Body of pancreas (tissue), 4 donors: ENCODE results near the gene SYNE1. TPM values are rescaled to one million over a fixed set of nuclear protein-coding genes. Genes with fewer than 3 reads are reported as not detected.

Experiments used
- ATAC-seq: fragments of 150-250 bp; one replicate; pipeline ENCODE4 v1.9.1; 2016
- DNase-seq, 4 donors: peaks; one replicate each; pipeline ENCODE4 v3.0.0-alpha.2; 2019
- H3K27ac ChIP-seq, 4 donors: fragments of 200-600 bp; sonication (generic); 1 replicate in 3 of 4; 2 replicates in 1 of 4; pipeline versions ENCODE4 v1.5.1 to v1.6.1; 2016 to 2019; ENCODE audit warnings: mild to moderate bottlenecking in 1 of 4, mixed read lengths in 1 of 4, moderate library complexity in 1 of 4
- H3K27me3 ChIP-seq, 2 donors: fragments of 200-600 bp; sonication (generic); one replicate each; pipeline ENCODE4 v1.6.0; 2016; ENCODE audit warnings: mild to moderate bottlenecking in 1 of 2
- H3K36me3 ChIP-seq, 2 donors: fragments of 200-600 bp; sonication (generic); replicated peaks in 1 of 2; 2 replicates each; pipeline ENCODE4 v1.5.1; 2016; ENCODE audit warnings: low read depth in 2 of 2; ENCODE audit not compliant: insufficient read depth in 1 of 2
- H3K4me1 ChIP-seq: fragments of 200-600 bp; sonication (generic); one replicate; pipeline ENCODE4 v1.6.0; 2016
- H3K4me3 ChIP-seq, 2 donors: fragments of 200-600 bp; sonication (generic); 1 replicate in 1 of 2; 2 replicates in 1 of 2; pipeline ENCODE4 v1.5.1; 2016 to 2019
- H3K9me3 ChIP-seq, 3 donors: fragments of 200-600 bp; sonication (generic); 1 replicate in 2 of 3; 2 replicates in 1 of 3; pipeline ENCODE4 v1.5.1; 2016
- CTCF ChIP-seq, 7 experiments: fragments of 450-650 bp in 4 of 7; fragments of 200-600 bp in 3 of 7; sonication (generic) in 3 of 7; IDR thresholded peaks; one replicate each; pipeline ENCODE4 v1.5.1; 2016 to 2019; ENCODE audit warnings: antibody characterized with exemption in 7 of 7
- POLR2A ChIP-seq, 3 donors: fragments of 450-650 bp; IDR thresholded peaks; one replicate each; pipeline ENCODE4 v1.6.1; 2016; ENCODE audit warnings: antibody characterized with exemption in 3 of 3, mild to moderate bottlenecking in 2 of 3
- WGBS, 2 donors: methylation state at CpG; one replicate each; pipeline ENCODE4 v1.1.5; 2017; 5-methylcytosine and 5-hydroxymethylcytosine counted together
- intact Hi-C: fragments of 100-400 bp; cut with DNase I; formaldehyde crosslinking; loops from one replicate; pipeline ENCODE4 v1.15.1; 2023
- total RNA-seq, 2 donors: library from RNA; depleted of rRNA; stranded (reverse); fragments of >200 nt; gene quantifications; one replicate each; pipeline ENCODE4 v1.1.0, GENCODE V29; 2016

The SYNE1 gene
- total RNA-seq, 2 donors from 2014 or later, result 109 to 123 TPM

- DNase-seq (peak; percentile 7 to 24 (median 20)), ATAC-seq (peak; percentile 72)
- H3K27me3 ChIP-seq, result peaks cover 0 to 8% of the 10 kb centered on the region in 2 donors
- peaks cover 16% of the 10 kb centered on the region for H3K4me1 ChIP-seq
- H3K4me3 ChIP-seq, result peak overlapping the region; percentile 14 to 25
- H3K9me3 ChIP-seq, result no peaks in the 10 kb centered on the region
- TF ChIP-seq POLR2A (IDR thresholded peaks at IDR 0.05) (no peak), CTCF (IDR thresholded peaks at IDR 0.05) (no peak)
- intact Hi-C loops, result no loop called here
- whole genome bisulfite sequencing, 2 donors, result 0 to 1% methylated on average over 28 to 55 of the region's 72 CpGs
- peak overlapping the region in 2 of 4 donors; percentile 39 to 44 for H3K27ac ChIP-seq
- H3K36me3 ChIP-seq, result no peaks in the 10 kb centered on the region
Measured at GRCh38 chr6:152636609-152637295, 410 bp downstream of the SYNE1 start.

GRCh38 chr6:152636021-152636608 lies 1.0 kb downstream of the SYNE1 start:
- WGBS, 2 donors, result 6 to 11% methylated on average over 20 of the region's 20 CpGs
- intact Hi-C loops, result no loop called here
- H3K27ac ChIP-seq, result peak overlapping the region in 2 of 4 donors; percentile 39 to 44

GRCh38 chr6:152634773-152635172 lies 2.4 kb downstream of the SYNE1 start:
- WGBS, 2 donors, result 60 to 76% methylated on average over 3 of the region's 3 CpGs
- intact Hi-C loops, result no loop called here
- Histone ChIP-seq H3K27me3 (peaks cover 0 to 8% of the 10 kb centered on the region in 2 donors), H3K4me1 (peaks cover 16% of the 10 kb centered on the region), H3K36me3 (no peaks in the 10 kb centered on the region), H3K27ac (no peak overlapping the region), H3K9me3 (no peaks in the 10 kb centered on the region), H3K4me3 (no peak overlapping the region)
- DNase-seq, result no peak
- no peak for ATAC-seq
- no peak for TF ChIP-seq POLR2A (IDR thresholded peaks at IDR 0.05)

More at GRCh38 chr6:152636021-152636608, 1.0 kb downstream of the SYNE1 start:
- Histone ChIP-seq H3K9me3 (no peaks in the 10 kb centered on the region), H3K4me1 (peaks cover 16% of the 10 kb centered on the region), H3K36me3 (no peaks in the 10 kb centered on the region), H3K4me3 (peak overlapping the region; percentile 14 to 25), H3K27me3 (peaks cover 0 to 8% of the 10 kb centered on the region in 2 donors)
- TF ChIP-seq CTCF (IDR thresholded peaks at IDR 0.05), result no peak
- no peak for TF ChIP-seq POLR2A (IDR thresholded peaks at IDR 0.05)
- ATAC-seq (peak; percentile 47), DNase-seq (peak in 3 of 4 donors; percentile 3 to 12 (median 11))

- no peaks in the 10 kb centered on the region for H3K9me3 ChIP-seq
- peaks cover 0 to 5% of the 10 kb centered on the region in 2 donors for H3K27me3 ChIP-seq
- H3K4me1 ChIP-seq, result peaks cover 15% of the 10 kb centered on the region
- DNase-seq, result no peak
- TF ChIP-seq CTCF (IDR thresholded peaks at IDR 0.05) (no peak), POLR2A (IDR thresholded peaks at IDR 0.05) (no peak)
- intact Hi-C loops, result no loop called here
- H3K36me3 ChIP-seq, result no peaks in the 10 kb centered on the region
- H3K27ac ChIP-seq, result no peak overlapping the region
- 68 to 82% methylated on average over 2 of the region's 2 CpGs for WGBS, 2 donors
- no peak for ATAC-seq
- no peak overlapping the region for H3K4me3 ChIP-seq
Measured at GRCh38 chr6:152632121-152632782, 4.9 kb downstream of the SYNE1 start.

GRCh38 chr6:152631376-152631775 lies 5.8 kb downstream of the SYNE1 start:
- ATAC-seq, result no peak
- 74 to 93% methylated on average over 3 of the region's 3 CpGs for whole genome bisulfite sequencing, 2 donors
- no peak for TF ChIP-seq POLR2A (IDR thresholded peaks at IDR 0.05)
- no peak for TF ChIP-seq CTCF (IDR thresholded peaks at IDR 0.05)
- Histone ChIP-seq H3K36me3 (no peaks in the 10 kb centered on the region), H3K9me3 (no peaks in the 10 kb centered on the region), H3K27ac (no peak overlapping the region), H3K4me3 (no peak overlapping the region), H3K4me1 (peaks cover 6% of the 10 kb centered on the region), H3K27me3 (no peaks in the 10 kb centered on the region)
- intact Hi-C loops, result no loop called here
- DNase-seq, result no peak
